Tibial artery (tissue), 4 donors: ENCODE data around the gene WDPCP.

Source experiments
- DNase-seq, 2 donors: peaks; one replicate each; pipeline ENCODE4 v3.0.0-alpha.2; 2019
- H3K27ac ChIP-seq, 2 donors: fragments of 200-600 bp; sonication (generic) in 1 of 2; 1 replicate in 1 of 2; 2 replicates in 1 of 2; pipeline ENCODE4 v1.5.1; 2018 to 2019; ENCODE audit warnings: mild to moderate bottlenecking in 1 of 2
- H3K27me3 ChIP-seq, 2 donors: fragments of 200-600 bp; sonication (generic) in 1 of 2; one replicate each; pipeline versions ENCODE4 v1.5.1 to v1.6.0; 2016 to 2019
- H3K36me3 ChIP-seq, 3 donors: fragments of 200-600 bp; sonication (generic) in 2 of 3; one replicate each; pipeline ENCODE4 v1.5.1; 2016 to 2019; ENCODE audit warnings: mild to moderate bottlenecking in 2 of 3
- H3K4me1 ChIP-seq, 4 donors: fragments of 200-600 bp; sonication (generic) in 2 of 4; 1 replicate in 3 of 4; 2 replicates in 1 of 4; pipeline ENCODE4 v1.5.1; 2016 to 2019
- H3K4me3 ChIP-seq, 2 donors: fragments of 200-600 bp; sonication (generic) in 1 of 2; 1 replicate in 1 of 2; 2 replicates in 1 of 2; pipeline ENCODE4 v1.5.1; 2018 to 2019; ENCODE audit warnings: mild to moderate bottlenecking in 2 of 2
- H3K9me3 ChIP-seq, 3 donors: fragments of 200-600 bp; sonication (generic) in 1 of 3; one replicate each; pipeline ENCODE4 v1.5.1; 2016 to 2019
- CTCF ChIP-seq, 2 experiments: fragments of 200-600 bp in 1 of 2; fragments of 450-650 bp in 1 of 2; IDR thresholded peaks; one replicate each; pipeline ENCODE4 v1.5.1; 2017 to 2019; ENCODE audit warnings: antibody characterized with exemption in 2 of 2, mild to moderate bottlenecking in 1 of 2, moderate library complexity in 1 of 2
- intact Hi-C: fragments of 100-400 bp; cut with DNase I; formaldehyde crosslinking; loops from one replicate; pipeline ENCODE4 v1.15.0; 2023; ENCODE audit warnings: low total_unique reads

Gene WDPCP

DNA sequence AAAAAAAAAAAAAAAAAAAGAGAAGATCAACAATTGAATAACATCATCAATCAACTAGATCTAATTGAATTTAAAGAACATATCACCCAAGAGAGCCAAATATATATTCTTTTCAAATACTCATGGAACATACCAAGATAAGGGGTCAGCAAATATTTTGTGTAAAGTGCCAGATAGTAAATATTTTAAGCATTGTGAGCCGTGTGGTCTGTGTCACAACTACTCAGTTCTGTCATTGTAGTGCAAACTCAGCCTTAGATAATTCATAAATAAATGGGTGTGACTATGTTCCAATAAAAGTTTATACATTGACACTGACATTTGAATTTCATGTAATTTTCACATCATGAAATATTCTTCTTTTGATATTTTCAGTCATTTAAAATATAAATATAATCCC, 491.8 kb downstream of the WDPCP start:
- no peak for TF ChIP-seq CTCF (IDR thresholded peaks at IDR 0.05)
- no peak for DNase-seq
- intact Hi-C loops = no loop called here
- no peaks in the 10 kb centered on the region for H3K36me3 ChIP-seq
- no peak overlapping the region for H3K27ac ChIP-seq
- H3K4me3 ChIP-seq = no peak overlapping the region
- H3K4me1 ChIP-seq = no peaks in the 10 kb centered on the region
- no peaks in the 10 kb centered on the region for H3K27me3 ChIP-seq
- H3K9me3 ChIP-seq = no peaks in the 10 kb centered on the region

DNA sequence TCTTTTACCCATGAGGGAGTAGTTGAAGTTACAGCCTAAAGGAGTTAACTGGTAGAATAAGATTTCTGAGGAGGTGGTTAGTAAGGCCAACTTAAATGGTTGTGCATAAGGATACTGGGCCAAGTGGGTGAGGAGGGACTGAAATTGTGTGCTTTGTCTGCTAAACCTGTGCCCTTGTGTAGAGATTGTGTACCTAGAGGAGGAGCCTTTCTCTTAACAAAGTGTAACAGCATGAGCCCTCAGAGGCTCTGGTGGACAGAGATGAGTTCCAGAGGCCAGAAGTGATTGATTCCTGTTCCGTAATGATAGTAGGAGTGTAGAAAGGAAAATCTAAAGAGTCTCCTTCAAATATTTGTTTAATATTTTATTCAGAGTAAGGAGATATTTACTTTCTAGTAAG, 494.8 kb downstream of the WDPCP start:
- H3K4me3 ChIP-seq = no peak overlapping the region
- H3K9me3 ChIP-seq = no peaks in the 10 kb centered on the region
- no peak for DNase-seq
- intact Hi-C loops = no loop called here
- TF ChIP-seq CTCF (IDR thresholded peaks at IDR 0.05) = no peak
- no peaks in the 10 kb centered on the region for H3K4me1 ChIP-seq
- no peaks in the 10 kb centered on the region for H3K36me3 ChIP-seq
- H3K27me3 ChIP-seq = no peaks in the 10 kb centered on the region
- no peak overlapping the region for H3K27ac ChIP-seq

DNA sequence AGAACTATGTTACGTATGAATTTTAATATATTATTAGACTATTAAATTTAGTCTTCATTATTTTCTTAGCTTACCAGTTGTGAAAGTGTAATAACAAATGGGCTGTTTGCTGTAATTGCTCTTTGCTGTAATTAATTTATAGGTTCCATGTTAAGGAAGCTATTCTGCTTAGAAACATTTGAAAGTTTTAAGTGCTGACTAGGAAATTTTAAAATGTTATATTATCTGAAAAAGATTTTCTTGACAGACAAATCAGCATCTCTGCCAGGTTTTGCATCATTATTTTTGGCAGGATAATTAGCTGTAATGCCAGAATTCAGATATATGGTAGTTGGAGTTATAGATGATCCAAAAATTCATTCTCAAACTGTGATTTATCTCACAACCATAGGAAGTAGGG, 495.4 kb downstream of the WDPCP start:
- DNase-seq = no peak
- intact Hi-C loops = no loop called here
- TF ChIP-seq CTCF (IDR thresholded peaks at IDR 0.05) = no peak
- H3K27me3 ChIP-seq = no peaks in the 10 kb centered on the region
- no peaks in the 10 kb centered on the region for H3K9me3 ChIP-seq
- no peak overlapping the region for H3K4me3 ChIP-seq
- H3K4me1 ChIP-seq = no peaks in the 10 kb centered on the region
- no peak overlapping the region for H3K27ac ChIP-seq
- H3K36me3 ChIP-seq = no peaks in the 10 kb centered on the region

DNA sequence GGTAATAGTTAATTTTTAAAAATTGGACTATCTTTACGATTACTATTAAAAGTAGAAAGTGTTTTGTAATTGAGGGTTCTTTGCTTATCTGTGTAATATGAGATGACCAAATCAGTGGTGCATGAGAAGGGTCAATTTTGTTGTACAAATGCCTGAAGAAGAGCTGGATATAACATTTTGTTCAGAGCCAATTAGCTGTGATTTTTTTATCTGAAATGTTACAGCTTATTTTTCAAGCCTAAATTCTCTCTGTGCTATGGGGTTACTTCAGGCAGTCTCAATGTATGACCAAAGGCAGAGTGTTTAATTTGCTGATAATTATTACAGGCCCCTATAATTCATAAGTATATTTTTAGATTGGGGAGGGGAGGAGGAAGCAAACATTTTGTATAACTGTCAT, 495.9 kb downstream of the WDPCP start:
- H3K36me3 ChIP-seq = no peaks in the 10 kb centered on the region
- intact Hi-C loops = no loop called here
- H3K4me3 ChIP-seq = no peak overlapping the region
- TF ChIP-seq CTCF (IDR thresholded peaks at IDR 0.05) = no peak
- no peaks in the 10 kb centered on the region for H3K4me1 ChIP-seq
- no peak for DNase-seq
- H3K27me3 ChIP-seq = no peaks in the 10 kb centered on the region
- no peak overlapping the region for H3K27ac ChIP-seq
- H3K9me3 ChIP-seq = no peaks in the 10 kb centered on the region

- intact Hi-C loops = no loop called here
- H3K4me3 ChIP-seq = no peak overlapping the region
- H3K36me3 ChIP-seq = no peaks in the 10 kb centered on the region
- H3K27me3 ChIP-seq = no peaks in the 10 kb centered on the region
- no peak for TF ChIP-seq CTCF (IDR thresholded peaks at IDR 0.05)
- no peaks in the 10 kb centered on the region for H3K4me1 ChIP-seq
- DNase-seq = no peak
- H3K27ac ChIP-seq = no peak overlapping the region
- no peaks in the 10 kb centered on the region for H3K9me3 ChIP-seq
Measured at GRCh38 chr2:63086687-63087086, 501.6 kb downstream of the WDPCP start.

GRCh38 chr2:63081404-63081803, 506.9 kb downstream of the WDPCP start:
- TF ChIP-seq CTCF (IDR thresholded peaks at IDR 0.05) = no peak
- intact Hi-C loops = no loop called here
- Histone ChIP-seq H3K36me3 (no peaks in the 10 kb centered on the region), H3K9me3 (no peaks in the 10 kb centered on the region), H3K4me1 (no peaks in the 10 kb centered on the region), H3K27ac (no peak overlapping the region), H3K27me3 (peaks cover 0 to 5% of the 10 kb centered on the region in 2 donors), H3K4me3 (no peak overlapping the region)
- DNase-seq = no peak
